ENCODE data around the gene EDNRA.

GRCh38 chr4:147494301-147494700 lies 13.4 kb downstream of the EDNRA start:
- no peak for TF ChIP-seq YY1 (IDR thresholded peaks at IDR 0.05; ENCODE audit: insufficient read depth, insufficient read length)
- no peak for TF ChIP-seq ZNF274 (IDR thresholded peaks at IDR 0.05; ENCODE audit: low read depth, low read length)
- TF ChIP-seq SUZ12 (IDR thresholded peaks at IDR 0.05; ENCODE audit: extremely low read depth, insufficient read depth, insufficient read length) = no peak

All from NT2/D1 (cell line).